ENCODE results near the gene MOK.
"Not testable (repeated sequence)": the region's sequence is repeated elsewhere in the genome, so short reads cannot be mapped to it uniquely, and the experiment has no call there.

The MOK gene

GRCh38 chr14:102335163-102335562 lies 30.2 kb upstream of the MOK start:
- no peak for TF ChIP-seq CTCF (IDR thresholded peaks at IDR 0.05; ENCODE audit: borderline replicate concordance, control extremely low read depth, extremely low read depth, insufficient read depth, missing control alignments)
- in situ Hi-C loops (cut with MboI; ENCODE audit: low sequenced_read_pairs, unreplicated experiment), result no loop called here
- DNase-seq (ENCODE audit: low spot score), result no peak

- in situ Hi-C loops (cut with MboI; ENCODE audit: low sequenced_read_pairs, unreplicated experiment), result no loop called here
- DNase-seq (ENCODE audit: low spot score), result no peak
- no peak for TF ChIP-seq CTCF (IDR thresholded peaks at IDR 0.05; ENCODE audit: borderline replicate concordance, control extremely low read depth, extremely low read depth, insufficient read depth, missing control alignments)
Observed at GRCh38 chr14:102333795-102334705, 29.1 kb upstream of the MOK start.

- DNase-seq (ENCODE audit: low spot score), result no peak
- no peak for TF ChIP-seq CTCF (IDR thresholded peaks at IDR 0.05; ENCODE audit: borderline replicate concordance, control extremely low read depth, extremely low read depth, insufficient read depth, missing control alignments)
- in situ Hi-C loops (cut with MboI; ENCODE audit: low sequenced_read_pairs, unreplicated experiment), result no loop called here
Observed at GRCh38 chr14:102333390-102333789, 28.4 kb upstream of the MOK start.

GRCh38 chr14:102330806-102331205 lies 25.8 kb upstream of the MOK start:
- in situ Hi-C loops (cut with MboI; ENCODE audit: low sequenced_read_pairs, unreplicated experiment), result no loop called here
- TF ChIP-seq CTCF (IDR thresholded peaks at IDR 0.05; ENCODE audit: borderline replicate concordance, control extremely low read depth, extremely low read depth, insufficient read depth, missing control alignments), result no peak
- no peak for DNase-seq (ENCODE audit: low spot score)

- in situ Hi-C loops (cut with MboI; ENCODE audit: low sequenced_read_pairs, unreplicated experiment); DNase-seq (ENCODE audit: low spot score): not testable (repeated sequence)
Observed at GRCh38 chr14:102329381-102329780, 24.4 kb upstream of the MOK start.

- no peak for TF ChIP-seq CTCF (IDR thresholded peaks at IDR 0.05; ENCODE audit: borderline replicate concordance, control extremely low read depth, extremely low read depth, insufficient read depth, missing control alignments)
- DNase-seq (ENCODE audit: low spot score), result no peak
- in situ Hi-C loops (cut with MboI; ENCODE audit: low sequenced_read_pairs, unreplicated experiment), result no loop called here
Observed at GRCh38 chr14:102326583-102326982, 21.6 kb upstream of the MOK start.

- TF ChIP-seq CTCF (IDR thresholded peaks at IDR 0.05; ENCODE audit: borderline replicate concordance, control extremely low read depth, extremely low read depth, insufficient read depth, missing control alignments), result no peak
- in situ Hi-C loops (cut with MboI; ENCODE audit: low sequenced_read_pairs, unreplicated experiment), result no loop called here
- DNase-seq (ENCODE audit: low spot score), result no peak
Observed at GRCh38 chr14:102325791-102326345, 20.9 kb upstream of the MOK start.

Measured in GM13976 (cell line).